ENCODE results near the gene TMEM271.
A peak's percentile ranks its signal among the peaks of the same experiment; 100 is the strongest.
"Not testable (repeated sequence)": the region's sequence is repeated elsewhere in the genome, so short reads cannot be mapped to it uniquely, and the experiment has no call there.

TMEM271 gene

GRCh38 chr4:602559-602942, 26.5 kb upstream of the TMEM271 start:
- no peak for TF ChIP-seq JUND (IDR thresholded peaks at IDR 0.05; ENCODE audit: low read depth)
- in situ Hi-C loops (cut with HindIII; ENCODE audit: low pct_unique_long_range_greater_than_20kb, low sequenced_read_pairs), result no loop called here
- peak; percentile 89 to 90 for DNase-seq (ENCODE audit: low read depth in 1 of 2, low spot score in 1 of 2)

- DNase-seq (ENCODE audit: low read depth in 1 of 2, low spot score in 1 of 2), result no peak
- in situ Hi-C loops (cut with HindIII; ENCODE audit: low pct_unique_long_range_greater_than_20kb, low sequenced_read_pairs), result no loop called here
- TF ChIP-seq JUND (IDR thresholded peaks at IDR 0.05; ENCODE audit: low read depth), result no peak
Observed at GRCh38 chr4:601612-602558, 25.8 kb upstream of the TMEM271 start.

GRCh38 chr4:600850-601515, 24.9 kb upstream of the TMEM271 start:
- DNase-seq (ENCODE audit: low read depth in 1 of 2, low spot score in 1 of 2), result no peak
- TF ChIP-seq JUND (IDR thresholded peaks at IDR 0.05; ENCODE audit: low read depth), result no peak
- in situ Hi-C loops (cut with HindIII; ENCODE audit: low pct_unique_long_range_greater_than_20kb, low sequenced_read_pairs), result no loop called here

GRCh38 chr4:600166-600565, 24.1 kb upstream of the TMEM271 start:
- in situ Hi-C loops (cut with HindIII; ENCODE audit: low pct_unique_long_range_greater_than_20kb, low sequenced_read_pairs), result no loop called here
- no peak for DNase-seq (ENCODE audit: low read depth in 1 of 2, low spot score in 1 of 2)
- no peak for TF ChIP-seq JUND (IDR thresholded peaks at IDR 0.05; ENCODE audit: low read depth)

GRCh38 chr4:598925-599324, 22.8 kb upstream of the TMEM271 start:
- TF ChIP-seq JUND (IDR thresholded peaks at IDR 0.05; ENCODE audit: low read depth), result no peak
- in situ Hi-C loops (cut with HindIII; ENCODE audit: low pct_unique_long_range_greater_than_20kb, low sequenced_read_pairs), result no loop called here
- no peak for DNase-seq (ENCODE audit: low read depth in 1 of 2, low spot score in 1 of 2)

GRCh38 chr4:592825-593520, 16.9 kb upstream of the TMEM271 start:
- no peak for DNase-seq (ENCODE audit: low read depth in 1 of 2, low spot score in 1 of 2)
- TF ChIP-seq JUND (IDR thresholded peaks at IDR 0.05; ENCODE audit: low read depth), result no peak
- in situ Hi-C loops (cut with HindIII; ENCODE audit: low pct_unique_long_range_greater_than_20kb, low sequenced_read_pairs), result no loop called here

GRCh38 chr4:592178-592577, 16.1 kb upstream of the TMEM271 start:
- in situ Hi-C loops (cut with HindIII; ENCODE audit: low pct_unique_long_range_greater_than_20kb, low sequenced_read_pairs); DNase-seq (ENCODE audit: low read depth in 1 of 2, low spot score in 1 of 2): not testable (repeated sequence)

- in situ Hi-C loops (cut with HindIII; ENCODE audit: low pct_unique_long_range_greater_than_20kb, low sequenced_read_pairs), result no loop called here
- no peak for DNase-seq (ENCODE audit: low read depth in 1 of 2, low spot score in 1 of 2)
- no peak for TF ChIP-seq JUND (IDR thresholded peaks at IDR 0.05; ENCODE audit: low read depth)
Observed at GRCh38 chr4:590313-590841, 14.3 kb upstream of the TMEM271 start.

- DNase-seq (ENCODE audit: low read depth in 1 of 2, low spot score in 1 of 2), result no peak
- TF ChIP-seq JUND (IDR thresholded peaks at IDR 0.05; ENCODE audit: low read depth), result no peak
- in situ Hi-C loops (cut with HindIII; ENCODE audit: low pct_unique_long_range_greater_than_20kb, low sequenced_read_pairs), result no loop called here
Observed at GRCh38 chr4:589219-589963, 13.3 kb upstream of the TMEM271 start.

- in situ Hi-C loops (cut with HindIII; ENCODE audit: low pct_unique_long_range_greater_than_20kb, low sequenced_read_pairs), result no loop called here
- no peak for TF ChIP-seq JUND (IDR thresholded peaks at IDR 0.05; ENCODE audit: low read depth)
Observed at GRCh38 chr4:588351-588849, 12.3 kb upstream of the TMEM271 start.

GRCh38 chr4:587671-588350, 11.7 kb upstream of the TMEM271 start:
- no peak for TF ChIP-seq JUND (IDR thresholded peaks at IDR 0.05; ENCODE audit: low read depth)
- in situ Hi-C loops (cut with HindIII; ENCODE audit: low pct_unique_long_range_greater_than_20kb, low sequenced_read_pairs), result no loop called here
- DNase-seq (ENCODE audit: low read depth in 1 of 2, low spot score in 1 of 2), result no peak

More at GRCh38 chr4:588351-588849, 12.3 kb upstream of the TMEM271 start:
- DNase-seq (ENCODE audit: low read depth in 1 of 2, low spot score in 1 of 2), result no peak

All from T47D (cell line).